RWPE2 (cell line): ENCODE measurements around the gene CYB561D2.

ENCODE experiments used
- ATAC-seq: fragments of 200-7000 bp; cut with Tn5 transposase; 3 replicates; pipeline ENCODE4 v1.9.1; 2021; ENCODE audit warnings: low read depth
- DNase-seq: peaks from one replicate; pipeline ENCODE4 v3.0.0-alpha.2; 2020; ENCODE audit warnings: low spot score
- H3K27ac ChIP-seq: fragments of 450-650 bp; 2 replicates; pipeline ENCODE4 v1.5.1; 2017; ENCODE audit warnings: mild to moderate bottlenecking; ENCODE audit not compliant: poor library complexity, severe bottlenecking
- H3K27me3 ChIP-seq: fragments of 250-450 bp; sonication (Bioruptor Pico); 2 replicates; pipeline ENCODE4 v1.5.1; 2021; ENCODE audit warnings: mild to moderate bottlenecking, moderate library complexity; ENCODE audit not compliant: insufficient read depth, poor library complexity, severe bottlenecking
- H3K36me3 ChIP-seq: fragments of 250-450 bp; sonication (Bioruptor Pico); 2 replicates; pipeline ENCODE4 v1.5.1; 2020; ENCODE audit warnings: low read depth, mild to moderate bottlenecking, moderate library complexity
- H3K4me1 ChIP-seq: fragments of 250-450 bp; sonication (Bioruptor Pico); 2 replicates; pipeline ENCODE4 v1.5.1; 2021; ENCODE audit warnings: mild to moderate bottlenecking, moderate library complexity; ENCODE audit not compliant: insufficient read depth, poor library complexity, severe bottlenecking
- H3K4me3 ChIP-seq: fragments of 250-450 bp; sonication (Bioruptor Pico); 2 replicates; pipeline ENCODE4 v1.5.1; 2021; ENCODE audit warnings: mild to moderate bottlenecking, moderate library complexity; ENCODE audit not compliant: severe bottlenecking
- H3K9me3 ChIP-seq: fragments of 250-450 bp; sonication (Bioruptor Pico); 2 replicates; pipeline ENCODE4 v1.5.1; 2021; ENCODE audit warnings: mild to moderate bottlenecking, moderate library complexity; ENCODE audit not compliant: severe bottlenecking
- CTCF ChIP-seq: fragments of 450-650 bp; IDR thresholded peaks from one replicate; pipeline ENCODE4 v1.5.1; 2017; ENCODE audit warnings: mild to moderate bottlenecking, moderate library complexity; ENCODE audit not compliant: poor library complexity, severe bottlenecking

CYB561D2 gene

GRCh38 chr3:50318615-50319014 is 32.0 kb upstream of the CYB561D2 start:
- ATAC-seq (no peak), DNase-seq (peak; percentile 46)
- Histone ChIP-seq H3K9me3 (no peaks in the 10 kb centered on the region), H3K27ac (peak overlapping the region; percentile 87), H3K4me1 (peaks cover 19% of the 10 kb centered on the region), H3K36me3 (peaks cover 36% of the 10 kb centered on the region), H3K27me3 (no peaks in the 10 kb centered on the region), H3K4me3 (no peak overlapping the region)
- TF ChIP-seq CTCF: no peak

GRCh38 chr3:50319181-50319893 is 31.3 kb upstream of the CYB561D2 start:
- no peak for TF ChIP-seq CTCF
- ATAC-seq: no peak
- Histone ChIP-seq H3K27me3 (no peaks in the 10 kb centered on the region), H3K27ac (peak overlapping the region; percentile 59), H3K9me3 (no peaks in the 10 kb centered on the region), H3K4me3 (no peak overlapping the region), H3K36me3 (peaks cover 36% of the 10 kb centered on the region), H3K4me1 (peaks cover 19% of the 10 kb centered on the region)
- peak; percentile 38 for DNase-seq

- Histone ChIP-seq H3K9me3 (no peaks in the 10 kb centered on the region), H3K4me3 (peak overlapping the region; percentile 83), H3K27ac (peak overlapping the region; percentile 59), H3K27me3 (no peaks in the 10 kb centered on the region), H3K4me1 (peaks cover 19% of the 10 kb centered on the region), H3K36me3 (peaks cover 43% of the 10 kb centered on the region)
- peak; percentile 8 for TF ChIP-seq CTCF
- ATAC-seq: no peak
- peak; percentile 60 for DNase-seq
Measured at GRCh38 chr3:50319894-50320625, 30.6 kb upstream of the CYB561D2 start.

- peak; percentile 67 for DNase-seq
- TF ChIP-seq CTCF: no peak
- peak; percentile 17; the same call in 2 of the 3 replicates for ATAC-seq
- Histone ChIP-seq H3K4me1 (peaks cover 18% of the 10 kb centered on the region), H3K27me3 (no peaks in the 10 kb centered on the region), H3K36me3 (peaks cover 39% of the 10 kb centered on the region), H3K27ac (peak overlapping the region; percentile 59), H3K9me3 (no peaks in the 10 kb centered on the region), H3K4me3 (peak overlapping the region; percentile 83)
Measured at GRCh38 chr3:50320853-50321335, 29.8 kb upstream of the CYB561D2 start.
